ENCODE results near the gene IL17C.

The IL17C gene

DNA sequence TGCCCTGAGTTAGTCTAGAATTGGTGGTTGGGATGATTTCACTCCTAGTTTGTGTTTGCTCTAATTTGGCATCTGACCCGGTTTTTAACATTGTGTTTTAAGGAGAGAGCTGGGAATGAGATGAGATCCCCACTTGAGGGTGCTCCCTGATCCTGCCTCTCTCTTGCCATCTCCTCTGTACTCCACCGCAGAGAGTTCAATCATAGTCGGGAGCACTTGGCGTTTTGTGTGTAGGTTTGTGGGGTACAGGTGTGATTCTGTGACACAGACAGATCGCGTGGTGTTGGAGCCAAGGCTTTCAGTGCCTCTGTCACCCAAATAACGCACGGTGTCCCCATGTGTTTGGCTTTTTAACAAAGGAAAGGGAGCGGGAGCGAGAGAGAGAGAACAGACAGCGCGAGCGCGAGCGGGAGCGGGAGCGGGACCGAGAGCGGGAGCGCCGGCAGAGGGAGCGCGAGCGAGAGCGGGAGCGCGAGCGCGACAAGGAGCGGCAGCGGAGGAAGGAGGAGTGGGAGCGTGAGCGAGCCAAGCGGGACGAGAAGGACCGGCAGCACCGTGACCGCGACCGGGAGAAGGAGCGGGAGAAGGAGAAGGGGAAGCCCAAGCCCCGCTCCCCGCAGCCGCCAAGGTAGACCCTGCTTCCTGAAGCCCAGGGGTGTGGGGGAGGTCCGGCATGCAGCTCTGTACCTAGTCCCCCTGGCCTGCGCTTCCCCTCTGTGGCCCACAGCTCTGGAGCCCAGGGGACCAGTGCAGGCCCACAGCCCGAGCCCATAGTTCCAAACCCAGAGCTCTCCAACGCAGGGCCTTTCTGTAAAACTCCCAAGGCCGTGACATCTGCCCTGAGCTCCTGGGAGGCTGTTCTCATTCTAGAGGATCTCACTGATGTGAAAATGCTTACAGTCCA lies 27.2 kb upstream of the IL17C start:
- DNase-seq = no peak

DNA sequence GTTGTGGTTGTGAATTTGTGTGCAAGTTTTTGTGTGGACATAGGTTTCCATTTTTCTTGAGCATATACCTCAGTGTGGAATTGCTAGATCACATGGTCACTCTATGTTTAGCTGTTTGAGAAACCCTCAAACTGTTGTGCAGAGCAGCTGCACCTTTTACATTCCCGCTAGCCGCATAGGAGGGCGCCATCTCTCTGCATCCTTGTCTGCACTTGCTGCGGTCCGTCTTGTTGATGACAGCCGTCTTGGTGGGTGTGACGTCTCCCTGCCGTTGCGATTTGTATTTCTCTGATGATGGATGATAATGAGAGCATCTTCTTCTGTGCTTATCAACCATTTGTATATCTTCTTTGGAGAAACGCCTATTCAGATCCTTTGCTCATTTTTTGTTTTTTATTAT lies 25.1 kb upstream of the IL17C start:
- no peak for DNase-seq

DNA sequence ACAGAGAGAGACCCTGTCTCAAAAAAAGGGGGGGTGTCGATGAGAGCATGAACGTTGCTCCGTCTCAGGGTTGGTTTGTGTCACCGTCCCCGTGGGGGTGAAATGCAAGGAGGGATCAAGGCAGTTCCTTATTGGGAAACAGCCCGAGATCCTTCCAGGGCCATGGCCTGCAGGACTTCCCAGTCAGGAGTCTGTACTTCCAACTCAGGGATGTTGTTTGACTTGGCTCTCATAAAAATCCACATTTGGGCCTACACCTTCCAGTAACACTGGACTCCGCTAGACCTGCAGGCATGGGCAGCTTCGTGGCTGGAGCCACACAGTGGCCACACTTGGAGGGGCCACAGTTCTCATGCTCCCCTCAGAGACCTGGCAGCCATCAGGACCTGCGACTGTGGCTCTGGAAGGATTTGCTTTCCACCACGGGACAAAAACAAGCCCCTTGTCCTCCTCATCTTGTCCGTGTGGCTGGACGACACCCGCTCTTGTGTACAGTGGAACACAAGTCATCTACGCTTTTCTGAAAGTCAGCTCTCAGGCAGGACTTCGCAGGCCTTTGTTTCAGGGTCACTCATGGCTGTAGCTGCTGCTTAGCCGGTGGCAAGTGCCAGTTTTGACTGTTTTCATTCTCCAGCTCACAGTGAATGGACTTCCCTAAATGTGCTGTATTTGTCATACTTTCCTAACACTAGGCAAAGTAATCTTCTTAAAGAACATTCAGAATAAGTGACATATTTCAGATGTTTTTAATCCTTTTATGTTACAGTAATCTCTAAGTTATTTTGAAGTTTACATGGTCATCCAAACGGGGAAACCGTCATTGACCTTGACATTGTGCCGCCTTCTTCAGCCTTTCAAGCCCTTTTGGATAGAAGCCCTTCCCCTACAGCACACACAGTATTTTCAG lies 24.2 kb upstream of the IL17C start:
- no peak for DNase-seq

DNA sequence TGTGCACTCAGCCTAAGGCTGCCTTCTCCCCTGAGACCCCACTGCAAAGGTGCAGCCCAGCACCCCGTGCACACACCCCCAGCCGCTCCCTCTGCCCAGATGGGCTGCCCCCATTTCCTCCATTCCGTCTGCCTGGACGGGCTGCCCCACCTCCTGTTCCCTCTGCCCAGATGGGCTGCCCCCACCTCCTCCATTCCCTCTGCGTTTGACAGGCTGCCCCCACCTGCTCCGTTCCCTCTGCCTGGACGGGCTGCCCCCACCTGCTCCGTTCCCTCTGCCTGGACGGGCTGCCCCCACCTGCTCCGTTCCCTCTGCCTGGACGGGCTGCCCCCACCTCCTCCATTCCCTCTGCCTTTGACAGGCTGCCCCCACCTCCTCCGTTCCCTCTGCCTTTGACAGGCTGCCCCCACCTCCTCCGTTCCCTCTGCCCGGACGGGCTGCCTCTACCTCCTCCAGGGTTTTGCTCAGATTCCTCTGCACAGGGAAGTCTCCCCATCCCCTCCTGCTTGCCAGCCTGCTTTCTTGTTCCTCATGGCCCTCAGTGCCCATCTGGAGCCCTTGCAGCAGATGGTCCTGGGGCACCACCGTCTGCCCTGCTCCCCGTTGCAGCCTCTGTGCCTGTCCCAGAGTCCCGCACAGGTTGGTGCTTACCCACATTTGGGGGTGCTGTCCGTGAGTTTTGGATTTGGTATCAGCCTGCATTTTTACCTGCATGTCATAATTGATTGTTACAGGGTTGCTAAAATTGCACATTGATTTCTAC lies 23.4 kb upstream of the IL17C start:
- no peak for DNase-seq

DNA sequence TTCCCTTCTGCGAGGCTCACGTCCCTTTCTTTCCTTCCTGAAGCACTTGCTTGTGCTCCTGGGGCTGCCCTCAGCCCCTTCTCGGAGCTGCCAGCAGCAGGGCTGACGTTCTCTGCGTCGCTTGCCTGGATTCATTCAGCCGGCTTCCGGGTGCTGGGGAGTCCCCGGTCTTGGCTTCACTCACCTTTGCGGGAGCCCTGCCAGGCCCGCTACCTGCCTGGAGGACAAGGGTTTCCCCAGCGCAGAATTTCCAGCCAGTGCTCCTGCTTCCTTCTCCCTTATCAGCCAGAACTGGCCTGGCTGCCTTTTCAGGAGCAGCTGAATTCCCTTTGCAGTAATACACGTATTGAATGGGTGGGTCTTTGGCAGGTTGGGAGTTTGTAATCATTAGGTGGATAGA lies 22.1 kb upstream of the IL17C start:
- DNase-seq = no peak

DNA sequence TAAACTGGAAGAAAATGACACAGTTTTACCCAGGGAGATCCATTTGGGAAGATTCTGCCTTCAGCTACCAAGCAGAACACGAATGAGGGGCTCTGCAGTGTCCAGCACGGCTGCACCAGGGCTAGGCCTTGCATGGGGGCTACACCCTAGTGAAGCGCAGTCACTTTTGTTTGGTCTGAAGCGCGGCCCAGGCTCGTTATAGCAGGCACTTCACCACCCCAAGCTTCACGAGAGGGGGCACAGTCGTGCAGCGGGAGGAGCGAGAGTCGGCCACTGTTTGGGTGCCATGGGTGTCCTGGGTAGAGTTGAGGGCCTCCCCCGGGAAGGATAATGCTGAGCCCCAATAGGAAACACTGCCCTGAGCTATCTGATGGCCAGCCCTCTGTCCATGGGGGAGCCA lies 21.6 kb upstream of the IL17C start:
- DNase-seq = no peak

DNA sequence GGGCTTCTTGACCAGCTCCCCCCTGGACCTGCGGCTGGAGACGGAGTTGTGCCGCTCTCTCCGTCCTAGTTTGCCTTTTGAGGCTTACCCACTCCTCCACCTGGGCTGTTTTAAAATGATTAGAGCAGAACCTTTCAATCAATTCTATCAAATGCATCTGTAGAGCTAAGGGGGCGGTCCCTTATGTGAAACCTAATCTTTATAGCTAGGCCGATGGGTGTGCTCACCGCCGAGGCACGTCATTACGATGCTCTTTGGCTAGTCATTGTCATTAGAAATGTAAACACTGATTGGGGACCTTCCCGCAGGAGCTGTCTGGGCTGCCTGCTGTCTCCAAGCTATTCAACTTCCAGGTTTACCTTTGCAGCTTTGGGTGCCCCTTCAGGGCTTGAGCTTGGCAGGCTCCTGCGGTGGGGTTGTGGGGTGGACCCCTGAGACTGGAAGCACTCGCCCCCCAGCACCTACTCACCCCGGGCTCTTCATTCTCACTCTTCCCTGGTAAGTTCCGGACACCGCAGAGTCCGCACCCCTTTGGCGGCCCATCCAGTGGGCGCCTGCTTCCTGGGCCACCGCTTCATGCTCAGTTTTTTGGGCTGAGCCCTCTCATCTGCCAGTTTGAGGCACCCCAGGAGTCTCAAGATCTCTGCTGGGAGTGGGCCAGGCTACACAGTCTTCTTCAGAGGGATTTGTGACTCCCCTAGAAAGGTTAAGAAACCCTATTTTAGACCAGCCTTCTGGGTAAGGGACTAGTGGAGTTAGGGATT lies 20.9 kb upstream of the IL17C start:
- no peak for DNase-seq

DNA sequence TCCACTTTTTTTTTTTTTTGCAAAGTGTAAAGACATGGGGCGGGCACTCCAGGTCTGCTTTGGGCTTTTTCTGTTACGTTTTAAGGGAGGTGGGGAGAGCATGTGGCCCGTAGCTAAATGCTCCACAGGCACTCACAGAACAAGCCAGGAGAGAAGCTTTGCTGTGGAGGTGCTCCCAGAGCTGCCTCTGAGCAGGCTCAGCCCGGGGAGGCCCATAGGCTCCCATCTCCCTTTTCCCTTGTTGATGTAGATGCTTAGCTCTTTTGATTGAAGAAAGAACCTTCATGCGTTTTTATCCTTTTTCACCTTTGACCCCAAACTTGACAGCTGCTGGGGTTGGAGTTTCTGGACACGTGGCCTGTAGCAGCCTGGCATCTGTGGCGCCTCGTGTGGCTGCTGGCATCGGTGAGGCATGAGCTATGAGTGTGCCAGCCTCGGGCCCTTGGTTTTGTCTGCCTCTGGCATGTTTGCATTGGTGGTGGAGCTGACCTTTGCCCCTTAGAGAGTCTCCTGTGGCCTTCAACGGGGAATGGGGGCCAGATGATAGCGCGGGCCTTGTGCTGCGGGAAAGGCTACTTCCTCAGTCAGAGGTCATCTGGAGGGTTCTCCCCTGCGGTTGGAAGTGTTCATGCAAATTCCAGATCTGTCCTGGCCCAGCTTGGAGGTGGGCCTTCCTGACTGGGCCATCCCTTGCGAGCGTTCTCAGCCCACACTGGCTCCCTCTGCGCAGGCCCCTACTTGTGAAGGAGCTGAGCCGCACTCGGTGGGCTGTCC lies 20.0 kb upstream of the IL17C start:
- DNase-seq = no peak

DNA sequence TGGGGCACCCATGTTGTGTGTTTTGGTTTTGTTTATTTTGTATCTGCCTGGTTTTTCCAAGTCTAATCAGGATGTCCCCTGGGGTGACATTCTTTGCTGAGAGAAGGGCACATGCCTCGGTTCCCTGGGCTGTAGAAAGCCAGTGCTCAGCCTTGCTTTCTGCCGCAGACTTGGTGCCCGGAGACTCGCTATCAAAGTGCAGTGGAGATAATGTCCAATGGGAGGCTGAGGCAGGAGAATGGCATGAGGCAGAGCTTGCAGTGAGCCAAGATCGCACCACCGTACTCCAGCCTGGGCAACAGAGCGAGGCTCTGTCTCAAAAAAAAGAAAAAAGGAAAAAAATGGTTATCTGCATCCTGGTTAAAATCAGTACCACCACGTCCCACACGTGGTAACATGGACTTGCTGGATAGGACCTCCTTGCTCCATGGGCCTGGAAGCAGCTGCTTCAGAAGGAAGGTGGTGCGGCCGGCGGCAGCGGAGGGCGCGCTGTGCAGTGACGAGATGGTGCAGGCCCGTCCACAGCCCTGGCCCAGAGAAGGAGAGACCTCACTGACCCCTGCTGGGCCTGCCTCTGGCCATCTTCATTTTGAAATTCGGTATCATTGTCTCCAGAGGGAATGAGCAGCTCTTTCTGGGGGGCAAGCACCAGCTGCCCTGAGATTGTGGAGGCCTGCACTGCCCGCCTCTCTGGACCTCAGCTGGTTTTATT lies 19.3 kb upstream of the IL17C start:
- DNase-seq = no peak

DNA sequence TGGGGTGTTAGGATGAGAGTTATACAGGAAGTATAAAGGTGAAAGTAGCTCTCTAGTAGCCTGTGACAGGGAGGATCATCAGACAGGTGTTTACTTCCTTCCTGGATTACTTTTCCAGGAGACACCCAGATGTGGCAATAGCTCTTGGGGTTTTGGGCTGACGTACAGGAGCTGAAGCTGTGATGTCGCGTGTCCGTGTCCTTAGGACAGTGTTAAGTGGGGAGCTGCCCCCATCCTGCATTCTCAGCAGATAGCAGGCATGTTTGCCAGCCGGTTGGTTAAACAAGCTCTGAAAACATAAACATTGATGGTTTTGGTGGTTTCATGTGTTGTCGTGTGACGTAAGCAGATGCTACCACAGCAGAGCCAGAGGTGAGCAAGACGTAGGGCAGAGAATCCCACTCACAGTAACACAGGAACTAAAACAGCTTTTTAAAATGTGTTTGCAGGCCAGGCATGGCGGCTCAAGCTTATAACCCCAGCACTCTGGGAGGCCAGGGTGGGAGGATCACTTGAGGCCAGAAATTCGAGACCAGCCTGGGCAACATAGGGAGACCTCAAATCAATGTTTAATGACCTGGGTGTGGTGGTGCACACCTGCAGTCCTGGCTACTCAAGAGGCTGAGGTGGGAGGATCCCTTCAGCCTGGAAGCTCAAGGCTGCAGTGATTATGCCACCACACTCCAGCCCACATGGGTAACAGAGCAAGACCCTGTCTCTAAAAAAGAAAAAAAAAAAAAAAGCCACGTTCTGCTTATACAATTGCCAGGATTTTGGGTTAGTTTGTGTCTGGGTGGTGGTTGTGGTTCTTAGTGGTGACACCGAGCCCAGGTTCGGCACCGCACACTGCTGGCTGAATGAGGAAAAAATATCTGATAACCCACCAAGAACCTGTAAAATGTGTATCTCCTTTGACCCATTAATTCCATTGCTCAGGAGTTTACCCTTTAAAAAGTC lies 18.2 kb upstream of the IL17C start:
- DNase-seq = peak; percentile 28

DNA sequence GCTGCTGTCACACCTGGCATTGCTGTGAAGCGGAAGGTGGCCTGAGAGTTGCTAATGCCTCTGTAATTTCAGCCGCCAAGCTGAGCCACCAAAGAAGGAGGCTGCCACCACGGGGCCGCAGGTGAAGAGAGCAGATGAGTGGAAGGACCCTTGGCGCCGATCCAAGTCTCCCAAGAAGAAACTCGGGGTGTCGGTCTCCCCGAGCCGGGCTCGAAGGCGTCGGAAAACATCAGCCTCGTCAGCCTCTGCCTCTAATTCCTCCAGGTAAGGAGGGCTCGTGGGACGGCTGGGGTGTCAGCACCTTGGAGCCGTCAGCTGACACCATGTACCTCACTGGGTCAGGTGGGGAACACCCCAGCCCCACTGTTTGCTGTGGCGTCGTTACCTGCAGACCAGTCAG lies 16.2 kb upstream of the IL17C start:
- no peak for DNase-seq

DNA sequence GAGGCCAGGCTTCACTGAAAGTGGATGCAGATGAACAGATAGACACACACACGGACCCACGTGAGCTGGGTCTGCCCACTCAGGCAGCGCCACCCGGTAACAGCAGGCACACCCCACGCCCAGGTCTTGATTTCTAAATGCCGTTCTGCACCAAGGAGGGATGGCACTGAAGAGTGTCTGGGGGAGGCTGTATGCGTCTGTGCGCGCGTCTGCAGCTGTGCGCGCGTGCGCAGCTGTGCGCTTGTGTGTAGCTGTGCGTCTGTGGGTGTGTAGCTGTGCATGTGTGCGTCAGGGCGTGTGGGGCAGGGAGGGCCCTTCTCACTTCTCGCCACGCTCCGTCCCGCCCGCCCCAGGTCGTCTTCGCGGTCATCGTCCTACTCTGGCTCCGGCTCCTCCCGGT lies 15.5 kb upstream of the IL17C start:
- DNase-seq = no peak

DNA sequence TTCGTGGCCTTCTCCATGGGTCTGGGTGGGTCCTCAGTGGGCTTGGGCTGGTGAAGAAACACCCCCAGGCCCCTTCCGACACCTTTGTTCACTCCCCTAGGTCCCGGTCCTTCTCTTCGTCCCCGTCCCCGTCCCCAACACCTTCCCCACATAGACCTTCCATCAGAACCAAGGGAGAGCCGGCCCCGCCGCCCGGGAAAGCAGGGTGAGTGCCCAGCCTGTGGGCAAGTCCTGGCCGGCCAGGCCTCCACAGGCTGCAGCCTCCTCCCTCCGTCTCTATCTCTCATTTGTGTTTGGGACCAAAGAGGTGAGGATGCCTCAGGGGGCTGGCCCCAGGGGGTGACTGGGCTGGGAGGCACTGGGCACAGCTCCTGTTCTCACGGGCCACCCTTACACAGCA lies 14.5 kb upstream of the IL17C start:
- DNase-seq = no peak

DNA sequence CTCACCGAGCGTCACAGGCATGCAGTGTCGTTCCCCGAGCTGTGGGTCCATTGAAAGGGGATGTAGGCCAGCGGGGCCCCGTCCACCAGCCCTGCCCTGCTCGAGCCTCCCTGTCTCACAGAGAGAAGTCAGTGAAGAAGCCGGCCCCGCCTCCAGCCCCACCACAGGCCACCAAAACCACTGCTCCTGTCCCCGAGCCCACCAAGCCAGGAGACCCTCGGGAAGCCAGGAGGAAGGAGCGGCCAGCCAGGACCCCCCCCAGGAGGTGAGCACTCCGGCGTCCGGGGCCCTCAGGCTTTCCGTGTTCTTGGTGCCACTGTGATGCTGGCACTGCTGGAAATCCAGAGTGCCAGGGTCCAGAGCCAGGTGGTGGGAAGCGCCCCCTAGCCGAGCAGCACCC lies 13.9 kb upstream of the IL17C start:
- no peak for DNase-seq

DNA sequence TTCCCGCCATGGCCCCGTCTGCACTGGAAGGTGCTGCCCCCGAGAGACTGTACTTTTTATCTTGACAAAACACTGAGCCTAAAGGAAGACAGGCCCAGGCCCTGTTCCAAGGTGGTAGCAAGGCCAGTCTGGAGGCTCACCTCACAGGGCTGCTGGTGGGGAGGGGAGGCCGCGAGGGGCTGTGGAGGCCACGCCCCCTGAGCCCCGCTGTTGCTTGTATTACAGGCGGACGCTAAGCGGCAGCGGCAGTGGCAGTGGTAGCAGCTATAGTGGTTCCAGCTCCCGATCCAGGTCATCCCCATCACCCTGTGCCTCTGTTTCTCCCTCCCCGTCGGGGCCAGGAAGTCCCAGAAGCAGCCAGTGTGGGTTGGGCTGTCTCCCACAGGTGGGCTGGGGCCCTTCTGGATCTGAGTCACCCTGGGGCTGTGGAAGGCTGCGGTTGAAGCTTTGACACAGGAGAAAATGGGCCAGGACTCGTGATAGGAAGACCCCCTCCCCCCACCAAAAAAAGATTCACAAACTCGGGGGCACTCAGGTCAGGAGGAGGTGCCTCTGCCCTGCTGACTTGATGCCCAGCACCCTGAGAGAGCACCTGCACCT lies 13.3 kb upstream of the IL17C start:
- no peak for DNase-seq

DNA sequence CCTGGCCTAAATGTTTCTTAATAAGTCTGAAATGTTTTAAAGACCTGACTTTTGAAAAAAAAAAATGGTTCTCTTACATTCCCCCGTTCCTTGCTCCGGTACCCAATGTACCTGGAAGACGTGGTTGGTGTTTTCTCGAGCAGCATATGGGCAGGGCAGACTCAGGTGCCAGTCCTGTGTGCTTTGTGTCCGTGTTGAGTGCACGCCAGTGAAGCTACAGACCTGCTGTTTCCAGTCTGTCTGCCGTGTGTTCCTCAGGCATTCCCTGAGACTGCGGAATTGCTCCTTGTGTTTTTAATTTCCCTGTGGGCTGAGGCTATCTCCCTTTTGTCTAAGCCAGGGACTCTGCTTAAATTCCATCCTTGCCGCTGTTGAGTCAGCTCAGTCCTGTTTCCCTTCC lies 11.7 kb upstream of the IL17C start:
- no peak for DNase-seq

DNA sequence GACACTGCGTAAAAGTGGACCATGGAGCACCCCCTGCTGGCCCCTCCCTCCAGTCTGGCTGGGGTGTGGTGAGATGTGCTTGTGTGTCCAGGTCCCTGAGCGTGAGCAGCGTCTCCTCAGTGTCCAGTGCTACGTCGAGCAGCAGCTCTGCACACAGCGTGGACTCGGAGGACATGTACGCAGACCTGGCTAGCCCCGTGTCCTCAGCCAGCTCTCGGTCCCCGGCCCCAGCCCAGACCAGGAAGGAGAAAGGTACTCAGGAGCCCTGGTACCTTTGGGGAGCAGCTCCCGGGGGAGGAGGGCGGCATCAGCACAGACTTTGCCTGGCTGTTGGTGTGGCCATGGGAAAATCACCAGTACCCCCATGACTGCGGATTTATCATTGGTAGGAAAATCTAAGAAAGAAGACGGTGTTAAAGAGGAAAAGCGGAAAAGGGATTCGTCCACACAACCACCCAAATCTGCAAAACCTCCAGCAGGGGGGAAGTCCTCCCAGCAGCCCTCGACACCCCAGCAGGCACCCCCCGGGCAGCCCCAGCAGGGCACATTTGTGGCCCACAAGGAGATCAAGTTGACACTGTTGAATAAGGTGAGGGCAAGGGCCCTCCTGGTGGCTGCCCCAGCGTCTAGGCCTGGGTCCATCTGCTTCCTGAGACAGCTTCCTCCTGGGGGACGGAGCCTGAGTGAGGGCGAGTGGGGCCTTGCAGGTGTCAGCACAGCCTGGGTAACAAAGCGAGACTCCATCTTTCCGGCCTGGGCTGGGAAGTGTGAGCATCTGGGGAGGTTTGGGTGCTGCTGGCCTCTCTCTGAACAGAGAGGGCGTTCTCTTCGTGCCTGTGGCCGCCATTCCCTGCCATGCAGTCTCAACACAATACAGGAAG lies 10.6 kb upstream of the IL17C start:
- DNase-seq = no peak

DNA sequence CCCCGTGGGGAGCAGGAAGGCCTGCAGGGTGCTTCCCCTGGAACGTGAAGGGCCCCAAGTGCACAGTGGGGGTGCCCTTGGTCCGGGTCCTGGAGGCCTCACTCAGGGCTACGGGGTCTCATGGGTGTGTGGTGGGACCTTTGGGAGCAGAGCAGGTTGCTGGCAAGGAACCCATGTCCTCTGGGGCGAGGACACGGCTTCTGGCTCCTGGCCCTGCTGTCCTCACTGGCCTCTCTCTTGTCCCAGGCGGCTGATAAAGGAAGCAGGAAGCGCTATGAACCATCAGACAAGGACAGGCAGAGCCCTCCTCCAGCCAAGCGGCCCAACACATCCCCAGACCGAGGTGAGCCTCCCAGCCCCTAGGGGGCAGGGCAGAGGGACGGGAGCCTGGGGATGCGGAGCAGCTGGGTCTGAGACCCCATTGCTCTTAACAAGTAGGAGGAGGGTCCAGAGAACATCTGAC lies 9.8 kb upstream of the IL17C start:
- DNase-seq = no peak
